Type B pancreatic cell (in vitro differentiated cells): ENCODE results near the gene PPEF1. TPM values are rescaled to one million over a fixed set of nuclear protein-coding genes. Genes with fewer than 3 reads are reported as not detected.

Source experiments
- DNase-seq: peaks from one replicate; pipeline ENCODE4 v3.0.0; 2021; ENCODE audit warnings: mixed read lengths; ENCODE audit not compliant: unreplicated experiment; ENCODE audit errors: extremely low spot score
- H3K27ac Mint-ChIP-seq: 2 replicates; pipeline ENCODE4 v1.8.0; 2021; ENCODE audit warnings: mild to moderate bottlenecking, mixed read lengths
- H3K27me3 Mint-ChIP-seq: 2 replicates; pipeline ENCODE4 v1.8.0; 2021; ENCODE audit warnings: mixed read lengths
- H3K36me3 Mint-ChIP-seq: 2 replicates; pipeline ENCODE4 v1.8.0; 2021; ENCODE audit warnings: mixed read lengths
- H3K4me1 Mint-ChIP-seq: one replicate; pipeline ENCODE4 v1.8.0; 2021; ENCODE audit warnings: mixed read lengths; ENCODE audit not compliant: unreplicated experiment
- H3K4me3 Mint-ChIP-seq: 2 replicates; pipeline ENCODE4 v1.8.0; 2021; ENCODE audit warnings: mild to moderate bottlenecking, mixed read lengths
- H3K9me3 Mint-ChIP-seq: 2 replicates; pipeline ENCODE4 v1.8.0; 2021; ENCODE audit warnings: mixed read lengths
- total RNA-seq: library from RNA; stranded (reverse); gene quantifications from 2 replicates; pipeline ENCODE4 v1.2.1, GENCODE V29; 2021; ENCODE audit warnings: low replicate concordance
- TF ChIP-seq, protein P1 (sequence below): fragments of 200-600 bp; sonication (generic); conservative IDR thresholded peaks from 2 replicates; pipeline ENCODE4 v1.5.0; 2021; ENCODE audit warnings: antibody characterized with exemption, mild to moderate bottlenecking

PPEF1 gene
- total RNA-seq, 1 donor from 2014 or later, result 1.6 TPM

DNA sequence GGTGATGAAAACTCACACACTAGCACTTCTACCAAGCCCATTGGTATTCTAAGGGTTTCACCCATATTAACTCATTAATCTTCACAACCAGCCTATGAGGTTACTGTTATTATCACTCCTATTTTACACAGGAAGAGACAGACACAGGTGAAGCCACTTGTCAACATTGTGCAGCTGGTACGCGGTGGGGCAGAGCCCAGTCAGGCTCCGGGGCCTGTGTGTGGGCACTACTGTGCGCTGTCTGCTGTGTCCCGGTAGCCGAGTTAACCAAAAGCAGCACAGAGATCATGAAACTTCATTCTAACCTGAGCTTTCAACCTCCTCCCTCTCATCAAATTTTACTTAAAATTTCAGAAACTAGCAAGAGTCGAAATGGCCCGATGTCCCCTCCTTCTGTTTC lies 165.2 kb downstream of the PPEF1 start:
- TF ChIP-seq, protein P1, sequence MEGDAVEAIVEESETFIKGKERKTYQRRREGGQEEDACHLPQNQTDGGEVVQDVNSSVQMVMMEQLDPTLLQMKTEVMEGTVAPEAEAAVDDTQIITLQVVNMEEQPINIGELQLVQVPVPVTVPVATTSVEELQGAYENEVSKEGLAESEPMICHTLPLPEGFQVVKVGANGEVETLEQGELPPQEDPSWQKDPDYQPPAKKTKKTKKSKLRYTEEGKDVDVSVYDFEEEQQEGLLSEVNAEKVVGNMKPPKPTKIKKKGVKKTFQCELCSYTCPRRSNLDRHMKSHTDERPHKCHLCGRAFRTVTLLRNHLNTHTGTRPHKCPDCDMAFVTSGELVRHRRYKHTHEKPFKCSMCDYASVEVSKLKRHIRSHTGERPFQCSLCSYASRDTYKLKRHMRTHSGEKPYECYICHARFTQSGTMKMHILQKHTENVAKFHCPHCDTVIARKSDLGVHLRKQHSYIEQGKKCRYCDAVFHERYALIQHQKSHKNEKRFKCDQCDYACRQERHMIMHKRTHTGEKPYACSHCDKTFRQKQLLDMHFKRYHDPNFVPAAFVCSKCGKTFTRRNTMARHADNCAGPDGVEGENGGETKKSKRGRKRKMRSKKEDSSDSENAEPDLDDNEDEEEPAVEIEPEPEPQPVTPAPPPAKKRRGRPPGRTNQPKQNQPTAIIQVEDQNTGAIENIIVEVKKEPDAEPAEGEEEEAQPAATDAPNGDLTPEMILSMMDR, result no peak
- Mint-ChIP-seq H3K4me3 (no peak overlapping the region), H3K27me3 (no peaks in the 10 kb centered on the region), H3K9me3 (no peaks in the 10 kb centered on the region), H3K36me3 (no peaks in the 10 kb centered on the region), H3K4me1 (no peaks in the 10 kb centered on the region), H3K27ac (no peak overlapping the region)
- no peak for DNase-seq

DNA sequence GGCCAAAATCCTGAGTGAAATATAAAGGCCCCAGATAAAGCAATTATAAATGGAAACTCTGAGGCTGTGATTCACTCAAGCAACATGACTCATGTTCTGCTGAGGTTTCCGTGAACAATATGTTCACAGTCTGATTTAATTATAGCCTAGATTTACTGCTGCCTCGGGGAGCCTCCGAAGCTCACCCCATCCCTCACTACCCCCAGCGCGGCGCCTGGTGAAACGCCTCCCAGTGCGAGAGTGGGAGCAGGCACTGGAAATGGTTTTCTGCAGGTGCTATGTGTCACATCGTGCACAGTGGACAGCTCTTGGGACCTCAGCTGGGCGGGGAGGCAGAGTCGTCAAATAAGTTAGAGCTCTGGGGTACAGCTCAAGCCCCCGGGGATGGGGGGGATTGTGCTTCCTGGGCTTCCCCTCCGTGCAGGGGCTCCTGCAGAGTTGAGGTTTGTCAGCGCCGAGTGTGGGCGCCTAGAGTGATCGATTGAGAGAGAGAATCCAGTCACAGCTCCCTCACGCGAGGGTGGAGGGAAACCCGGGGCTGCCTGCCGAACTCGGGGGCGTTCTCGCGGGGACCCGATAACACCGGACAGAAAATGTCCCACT lies 165.8 kb downstream of the PPEF1 start:
- Mint-ChIP-seq H3K9me3 (no peaks in the 10 kb centered on the region), H3K36me3 (no peaks in the 10 kb centered on the region), H3K27ac (no peak overlapping the region)

DNA sequence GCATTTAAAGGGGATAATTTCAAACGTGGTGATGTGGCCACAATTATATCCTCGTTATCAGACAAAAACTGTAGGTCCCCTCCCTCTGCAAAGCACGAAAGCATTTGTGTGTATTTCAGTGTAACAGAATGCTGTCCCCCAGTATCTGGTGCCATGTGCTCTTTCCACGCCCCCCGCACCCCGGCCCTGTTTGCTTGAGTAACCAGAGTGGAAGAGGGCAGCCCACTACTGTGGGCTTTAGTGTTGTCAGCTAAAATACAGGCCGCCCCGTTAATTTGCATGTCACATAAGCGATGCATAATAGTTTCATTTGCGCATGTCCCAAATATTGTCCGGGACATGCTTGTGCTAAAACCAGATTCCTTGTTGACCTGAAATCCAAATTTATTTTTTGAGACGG lies 166.4 kb downstream of the PPEF1 start:
- no peaks in the 10 kb centered on the region for H3K9me3 Mint-ChIP-seq
- TF ChIP-seq, protein P1, result no peak
- no peak overlapping the region for H3K4me3 Mint-ChIP-seq
- no peaks in the 10 kb centered on the region for H3K4me1 Mint-ChIP-seq
- H3K36me3 Mint-ChIP-seq, result no peaks in the 10 kb centered on the region
- no peaks in the 10 kb centered on the region for H3K27me3 Mint-ChIP-seq
- H3K27ac Mint-ChIP-seq, result no peak overlapping the region
- no peak for DNase-seq

More for the DNA sequence above, 165.8 kb downstream of the PPEF1 start:
- Mint-ChIP-seq H3K27me3 (no peaks in the 10 kb centered on the region), H3K4me1 (no peaks in the 10 kb centered on the region), H3K4me3 (no peak overlapping the region)
- no peak for DNase-seq
- TF ChIP-seq, protein P1, result no peak

DNA sequence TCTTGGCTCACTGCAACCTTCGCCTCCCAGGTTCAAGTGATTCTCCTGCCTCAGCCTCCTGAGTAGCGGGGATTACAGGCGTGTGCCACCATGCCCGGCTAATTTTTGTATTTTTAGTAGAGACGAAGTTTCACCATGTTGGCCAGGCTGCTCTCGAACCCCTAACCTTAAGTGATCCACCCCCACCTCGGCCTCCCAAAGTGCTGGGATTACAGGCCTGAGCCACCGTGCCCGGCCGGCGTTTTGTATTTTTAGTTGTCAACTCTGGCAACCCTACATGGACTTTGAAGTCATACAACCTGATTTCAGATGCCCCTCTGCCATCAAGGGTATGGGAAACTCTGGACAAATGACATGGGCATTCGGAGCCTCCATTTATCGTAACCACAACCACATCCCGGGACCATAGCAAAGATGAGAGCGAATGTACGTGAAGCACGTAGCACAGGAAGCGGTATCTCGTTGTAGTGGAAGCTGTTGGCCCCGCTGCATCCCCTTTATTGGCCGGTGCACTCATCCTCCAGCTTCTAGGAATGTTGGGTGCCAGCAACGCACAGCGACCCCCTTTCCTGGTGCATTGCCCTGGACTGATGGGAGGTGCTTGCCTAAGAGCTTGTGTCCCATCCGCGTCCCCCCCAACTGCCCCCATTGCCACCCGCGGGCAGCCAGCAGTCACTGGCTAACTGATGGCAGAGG lies 167.3 kb downstream of the PPEF1 start:
- TF ChIP-seq, protein P1, result no peak
- Mint-ChIP-seq H3K9me3 (no peaks in the 10 kb centered on the region), H3K27ac (no peak overlapping the region), H3K4me1 (no peaks in the 10 kb centered on the region), H3K27me3 (no peaks in the 10 kb centered on the region), H3K4me3 (no peak overlapping the region), H3K36me3 (no peaks in the 10 kb centered on the region)
- DNase-seq, result no peak

DNA sequence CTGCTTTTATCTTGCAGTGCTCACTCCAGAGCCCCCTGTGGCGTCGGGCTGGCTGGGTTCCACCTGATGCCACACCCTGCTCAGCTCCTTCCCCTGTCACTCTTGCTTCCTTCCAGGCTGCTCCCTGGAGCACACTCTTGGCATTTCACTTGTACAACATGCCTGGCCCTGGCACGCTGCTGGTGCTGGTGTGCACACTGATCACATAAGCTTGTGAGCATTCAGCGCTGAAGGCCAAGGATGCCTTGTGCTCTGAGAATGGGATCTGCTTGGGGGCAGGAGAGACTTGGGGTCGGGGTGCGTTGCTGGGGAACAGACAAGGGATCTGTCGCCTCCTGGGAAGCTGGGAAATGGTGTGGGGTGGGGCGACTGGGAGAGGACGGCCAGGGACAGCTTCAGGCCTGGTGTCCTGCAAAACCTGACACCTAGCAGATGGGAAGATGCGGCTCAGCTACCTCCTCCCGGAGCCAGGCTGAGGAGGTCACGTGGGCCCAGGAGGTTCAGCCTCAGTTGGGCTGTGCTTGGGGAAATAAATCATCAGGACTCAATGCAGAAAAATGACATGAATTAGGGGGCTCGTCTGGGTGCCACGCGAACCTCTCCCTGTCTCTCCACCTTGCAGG lies 167.9 kb downstream of the PPEF1 start:
- H3K27ac Mint-ChIP-seq, result no peak overlapping the region
- TF ChIP-seq, protein P1, result no peak
- no peaks in the 10 kb centered on the region for H3K4me1 Mint-ChIP-seq
- no peaks in the 10 kb centered on the region for H3K36me3 Mint-ChIP-seq
- H3K9me3 Mint-ChIP-seq, result no peaks in the 10 kb centered on the region
- H3K4me3 Mint-ChIP-seq, result no peak overlapping the region
- H3K27me3 Mint-ChIP-seq, result no peaks in the 10 kb centered on the region
- no peak for DNase-seq
